COLO668 (cell line): ENCODE measurements around the gene UBASH3A.
"Not testable (repeated sequence)": the region's sequence is repeated elsewhere in the genome, so short reads cannot be mapped to it uniquely, and the experiment has no call there.

Experiments
- DNase-seq: peaks from one replicate; lab custom pipeline; 2025; ENCODE audit not compliant: unreplicated experiment; lab: John Stamatoyannopoulos, UW

The UBASH3A gene

DNA sequence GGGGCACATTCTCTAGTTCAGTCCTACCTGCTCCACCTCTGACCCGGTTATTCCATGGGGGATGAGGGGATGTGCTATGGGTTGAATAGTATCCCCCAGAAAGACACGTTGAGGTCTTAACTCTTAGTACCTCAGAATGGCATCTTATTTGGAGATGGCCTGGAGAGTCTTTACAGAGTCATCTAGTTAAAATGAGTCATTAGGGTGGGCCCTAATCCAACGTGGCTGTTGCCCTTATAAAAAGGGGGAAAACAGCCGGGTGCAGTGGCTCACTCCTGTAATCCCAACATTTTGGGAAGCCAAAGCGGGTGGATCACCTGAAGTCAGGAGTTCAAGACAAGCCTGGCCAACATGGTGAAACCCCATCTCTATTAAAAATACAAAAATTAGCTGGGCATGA is 13.5 kb upstream of the UBASH3A start:
- DNase-seq, result no peak

DNA sequence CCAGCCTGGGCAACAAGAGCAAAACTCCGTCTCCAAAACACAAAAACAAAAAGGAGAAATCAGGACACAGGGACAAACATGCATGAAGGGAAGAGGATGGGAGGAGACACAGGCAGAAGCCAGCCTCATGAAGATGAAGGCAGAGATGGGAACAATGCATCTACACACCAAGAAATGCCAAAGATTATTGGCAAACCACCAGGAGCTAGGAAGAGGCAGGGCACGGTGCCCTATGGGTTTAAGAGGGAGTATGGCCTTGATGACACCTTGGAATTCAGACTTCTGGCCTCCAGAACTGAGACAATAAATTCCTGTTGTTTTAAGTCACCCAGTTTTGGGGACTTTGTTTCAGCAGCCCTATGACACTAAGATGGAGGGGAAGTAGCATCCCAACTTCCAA is 13.0 kb upstream of the UBASH3A start:
- no peak for DNase-seq

DNA sequence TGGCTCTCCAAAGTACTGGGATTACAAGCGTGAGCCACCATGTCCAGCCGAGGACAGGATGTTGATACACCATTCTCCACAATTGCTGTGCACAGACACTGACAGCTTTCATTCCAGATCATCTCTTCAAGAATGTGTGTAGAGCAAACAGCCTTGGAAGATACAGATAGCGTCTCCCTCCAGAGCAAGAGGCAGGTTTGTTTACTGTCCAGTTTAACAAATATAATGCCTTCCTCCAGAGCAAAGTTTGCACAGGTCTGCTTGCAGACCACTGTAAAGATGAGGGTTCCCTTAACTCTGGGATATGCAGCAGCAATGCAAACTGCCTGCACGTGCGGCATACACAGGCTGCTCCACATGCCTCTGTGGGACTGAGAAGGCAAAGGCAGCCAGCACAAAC is 12.4 kb upstream of the UBASH3A start:
- no peak for DNase-seq

DNA sequence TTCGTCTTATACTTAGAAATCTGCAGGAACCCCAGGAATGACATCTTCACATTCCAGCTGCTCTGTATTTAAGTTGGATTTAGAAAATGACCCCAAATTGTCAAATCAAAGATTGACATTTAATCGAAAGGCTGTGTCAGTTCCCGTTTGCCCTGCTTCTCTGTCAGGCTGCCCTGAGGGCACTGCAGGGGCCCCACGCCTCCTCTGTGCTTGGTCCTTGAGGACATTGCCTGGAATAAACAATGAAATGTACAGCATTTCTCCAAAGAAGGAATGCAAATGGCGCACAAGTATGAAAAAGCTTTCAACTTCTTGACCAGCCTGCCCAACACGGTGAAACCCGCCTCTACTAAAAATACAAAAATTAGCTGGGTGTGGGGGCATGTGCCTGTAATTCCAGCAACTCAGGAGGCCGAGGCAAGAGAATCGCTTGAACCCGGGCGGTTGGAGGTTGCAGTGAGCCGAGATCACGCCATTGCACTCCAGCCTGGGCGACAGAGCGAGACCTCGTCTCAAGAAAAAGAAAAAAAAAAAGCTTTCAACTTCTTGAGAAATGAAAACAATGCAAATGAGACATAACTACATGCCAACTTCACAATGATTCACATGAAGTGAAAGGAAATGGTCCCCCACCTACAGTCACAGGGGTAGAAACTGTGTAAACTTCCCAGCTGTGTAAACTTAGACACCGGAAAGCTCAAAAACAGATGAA is 10.8 kb upstream of the UBASH3A start:
- no peak for DNase-seq

DNA sequence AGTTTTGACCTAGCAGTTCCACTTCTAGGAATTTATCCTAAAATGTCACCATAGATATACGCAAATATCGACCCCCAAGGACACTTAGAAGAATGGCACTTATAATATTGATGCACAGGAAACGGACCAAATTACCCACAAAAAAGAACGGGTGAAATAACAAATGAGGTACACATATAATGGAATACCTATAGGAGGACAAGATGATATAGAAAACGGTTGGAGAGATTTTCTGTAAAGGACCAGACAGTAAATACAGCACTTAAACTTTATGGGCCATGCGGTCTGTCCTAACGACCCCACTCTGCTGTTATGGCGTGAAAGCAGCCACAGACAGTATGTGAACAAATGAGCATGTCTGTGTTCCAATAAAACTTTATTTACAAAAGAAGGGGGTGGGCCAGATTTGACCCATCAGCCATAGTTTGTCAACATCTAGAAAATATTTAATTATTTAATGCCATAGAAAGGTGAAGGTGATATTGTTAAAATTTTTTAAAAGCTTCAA is 10.2 kb upstream of the UBASH3A start:
- no peak for DNase-seq

DNA sequence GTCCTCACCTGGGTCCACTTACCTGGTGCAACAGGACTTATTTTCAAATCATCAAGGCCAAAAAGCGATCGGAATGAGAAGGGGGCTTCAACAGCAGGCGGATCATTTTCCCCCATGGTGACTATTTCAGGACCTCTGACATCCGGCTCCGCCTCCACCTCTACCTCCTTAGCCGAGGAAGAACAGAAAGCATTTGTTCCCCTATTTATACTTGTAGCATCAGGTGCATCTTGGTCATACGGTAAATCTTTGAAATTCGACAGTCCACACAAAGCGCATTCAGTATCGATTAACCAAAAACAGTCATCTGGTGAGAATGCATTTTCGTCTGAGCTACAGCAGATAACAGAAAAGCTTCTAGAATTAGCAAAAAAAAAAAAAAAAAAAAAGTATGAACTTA is 8.4 kb upstream of the UBASH3A start:
- no peak for DNase-seq

DNA sequence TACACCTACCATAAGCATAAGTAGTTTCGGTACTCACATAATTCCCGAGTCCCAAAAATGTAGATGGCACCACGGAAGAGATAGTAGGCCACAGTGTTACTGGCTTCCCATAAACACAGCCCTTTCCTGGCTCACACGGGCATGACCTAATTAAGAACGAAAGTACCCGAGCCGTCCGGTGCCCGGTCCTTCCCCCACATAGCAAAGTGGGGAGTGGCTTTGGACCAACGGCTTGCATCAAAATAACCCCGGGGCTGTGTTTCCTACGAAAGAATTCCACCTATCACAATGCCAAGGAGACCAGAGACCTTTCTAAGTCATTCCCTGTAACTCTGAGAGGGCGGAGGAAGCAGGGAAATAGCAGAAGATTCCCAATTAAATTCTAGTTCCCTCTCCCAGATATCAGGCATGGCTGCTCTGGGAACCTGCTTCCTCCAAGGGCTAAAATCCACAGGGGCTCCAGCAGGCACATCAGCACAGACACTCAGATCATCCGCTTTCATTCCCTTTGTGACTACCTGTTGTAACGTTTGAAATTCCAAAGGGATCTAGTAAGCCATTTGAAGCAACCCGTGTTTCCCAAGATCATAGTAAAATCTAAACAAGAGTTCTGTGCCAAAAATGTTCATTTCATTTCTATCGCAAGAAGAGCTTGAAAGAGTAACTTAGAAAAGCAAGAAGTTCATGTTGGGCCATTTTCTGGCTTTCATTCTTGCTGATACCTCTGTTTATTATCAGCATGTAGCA is 7.6 kb upstream of the UBASH3A start, which contains the start of gene TMPRSS3:
Gene TMPRSS3 (minus strand): TSS at position 148 of the 747 bp plus-strand sequence. CDS start 635 bp downstream, outside the sequence.
- DNase-seq, result no peak

DNA sequence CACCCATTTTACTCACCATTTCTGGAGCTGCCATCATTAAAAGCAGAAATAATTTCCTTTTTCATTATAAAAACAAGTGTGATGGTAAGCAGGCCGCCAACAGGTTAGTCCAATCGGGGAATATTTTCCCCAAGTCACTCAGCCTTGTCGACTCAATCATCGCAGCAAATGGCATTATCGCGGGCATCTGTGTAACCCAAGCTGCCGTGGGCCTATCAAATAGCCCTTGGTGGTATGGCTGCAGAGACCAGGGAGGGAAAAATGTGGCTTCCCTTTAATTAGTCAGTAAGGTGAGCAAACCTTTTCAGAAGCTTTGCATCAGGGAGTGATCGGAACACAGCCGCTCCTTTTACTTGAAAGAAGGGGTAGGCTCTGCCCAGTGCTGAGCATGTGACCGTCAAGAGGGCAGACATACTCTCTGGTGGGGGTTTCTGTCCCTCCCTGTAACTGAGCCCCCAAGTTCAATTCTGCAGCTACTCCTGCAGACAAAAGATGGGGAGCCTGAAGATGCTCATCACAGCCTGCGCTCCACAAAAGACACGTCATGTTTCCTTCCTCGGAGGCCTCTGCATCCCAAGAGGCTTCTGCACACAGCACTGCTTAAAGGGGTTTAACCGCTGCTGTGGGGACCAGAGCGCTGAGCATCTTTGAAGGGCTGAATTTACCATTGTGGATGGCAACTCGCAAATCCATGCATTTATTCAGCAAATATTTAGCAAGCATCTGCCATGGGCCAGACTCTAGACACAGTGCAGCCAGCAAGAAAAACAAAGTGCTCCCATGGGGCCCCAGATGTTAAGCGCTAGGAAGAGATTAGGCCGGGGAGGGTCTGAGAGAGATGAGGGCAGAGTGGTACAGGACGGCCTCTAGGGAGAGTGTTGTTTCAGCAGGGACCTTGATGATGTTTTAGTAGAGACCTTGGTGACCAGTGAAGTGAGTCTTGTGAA is 6.6 kb upstream of the UBASH3A start:
- no peak for DNase-seq

DNA sequence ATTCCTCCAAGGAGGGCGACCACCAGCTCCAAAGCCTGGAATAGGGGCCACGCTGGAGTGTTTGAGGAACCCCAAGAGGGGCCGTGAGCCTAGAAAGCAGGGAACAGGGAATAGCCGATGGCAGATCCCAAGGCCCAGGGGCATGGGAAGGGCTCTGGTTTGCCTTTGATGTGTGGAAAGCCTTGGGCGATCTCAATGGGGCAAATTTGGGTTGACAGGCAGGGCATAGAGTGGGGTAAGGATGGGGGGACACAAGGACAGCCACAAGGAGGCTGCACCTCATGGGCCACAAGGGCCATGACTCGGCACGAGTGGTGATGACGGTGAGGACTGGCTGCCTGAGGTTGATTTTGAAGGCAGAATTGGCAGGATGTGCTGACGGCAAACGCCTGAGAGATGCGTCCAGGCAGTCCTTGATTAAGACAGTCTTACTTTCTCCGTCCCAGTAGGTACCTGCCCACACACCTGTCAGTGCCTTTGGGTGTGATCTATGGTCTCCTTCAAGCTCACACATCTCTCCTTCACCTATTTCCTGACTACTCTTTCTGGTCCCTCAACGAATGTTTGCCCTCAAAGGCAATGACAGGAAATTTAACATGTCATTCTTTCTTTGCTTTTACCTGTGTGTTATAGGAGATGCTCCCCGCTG is 5.8 kb upstream of the UBASH3A start:
- DNase-seq, result no peak

DNA sequence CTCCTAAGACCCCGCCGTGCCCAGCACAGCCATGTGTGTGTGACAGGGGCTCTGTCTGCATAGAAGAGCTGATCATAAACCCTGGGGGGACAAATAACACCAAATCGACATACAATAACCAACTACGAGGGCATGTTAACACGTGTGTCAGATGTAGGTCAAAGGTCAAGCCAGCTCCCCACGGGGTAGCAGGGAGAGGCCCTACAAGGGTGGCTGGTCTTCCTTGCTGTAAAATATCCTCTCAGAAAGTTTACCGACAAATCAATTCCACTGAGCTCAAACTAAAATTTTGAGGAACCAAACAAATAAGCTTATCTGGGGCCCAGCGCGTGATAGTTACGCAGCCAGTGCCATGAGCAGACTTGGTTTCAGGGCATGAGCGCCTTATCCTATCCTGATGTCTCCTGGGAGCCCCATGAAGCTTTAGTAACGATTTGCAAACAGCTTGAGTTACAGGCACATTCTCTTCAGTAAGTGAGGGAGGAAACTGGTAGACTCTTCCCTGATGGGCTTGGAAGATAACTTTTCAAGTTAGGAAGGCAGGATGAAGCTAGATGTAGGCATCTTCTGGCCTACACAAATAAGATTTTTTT is 5.2 kb upstream of the UBASH3A start:
- no peak for DNase-seq

DNA sequence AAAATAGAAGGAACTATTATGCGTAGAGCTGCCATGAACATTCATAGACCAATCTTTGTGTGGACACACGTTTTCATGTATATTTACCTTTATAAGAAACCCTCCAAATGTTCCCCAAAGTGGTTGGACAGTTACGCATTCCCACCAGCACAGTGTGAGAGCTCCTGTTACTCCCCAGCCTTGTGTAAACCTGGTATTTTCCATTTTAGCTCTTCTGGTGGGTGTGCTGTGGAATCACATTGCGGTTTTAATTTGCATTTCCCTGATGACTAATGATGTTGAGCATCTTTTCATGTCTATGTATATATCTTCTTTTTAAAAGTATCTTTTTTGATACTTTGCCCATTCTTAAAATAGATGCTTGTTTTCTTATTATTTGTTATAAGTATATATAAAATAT is 3.2 kb upstream of the UBASH3A start:
- DNase-seq, result no peak

DNA sequence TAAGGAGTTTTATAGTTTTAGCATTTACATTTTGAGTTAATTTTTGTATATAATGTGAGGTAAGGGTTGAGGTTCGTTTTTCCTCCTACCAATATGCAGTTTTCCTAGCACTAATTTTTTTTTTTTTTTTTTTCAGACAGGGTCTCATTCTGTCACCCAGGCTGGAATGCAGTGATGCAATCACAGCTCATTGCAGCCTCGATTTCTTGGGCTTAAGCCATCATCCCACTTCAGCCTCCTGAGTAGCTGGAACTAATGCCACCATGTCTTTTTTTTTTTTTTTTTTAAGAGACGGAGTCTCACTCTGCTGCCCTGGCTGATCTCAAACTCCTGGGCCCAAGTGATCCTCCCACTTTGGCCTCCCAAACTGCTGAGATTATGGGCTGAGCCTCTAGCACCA is 2.5 kb upstream of the UBASH3A start:
- no peak for DNase-seq

DNA sequence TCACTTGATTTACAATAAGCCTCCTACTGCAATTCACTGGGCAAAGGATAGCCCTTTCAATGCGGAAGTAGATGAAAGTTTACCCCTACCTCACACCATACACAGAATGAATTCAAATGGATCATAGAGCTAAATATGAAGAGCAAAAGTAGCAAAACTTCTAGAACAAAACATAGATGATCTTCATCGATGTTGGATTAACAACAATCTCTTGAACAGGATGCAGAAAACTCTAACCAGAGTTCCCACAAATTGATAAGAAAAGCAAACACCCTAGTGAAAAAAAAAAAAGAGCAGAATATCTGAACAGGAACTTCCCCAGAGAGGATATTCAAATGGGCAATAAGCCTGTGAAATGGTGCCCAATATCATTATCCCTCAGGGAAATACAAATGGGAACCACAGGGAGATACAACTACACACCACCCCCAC is 1.9 kb upstream of the UBASH3A start:
- DNase-seq, result no peak

DNA sequence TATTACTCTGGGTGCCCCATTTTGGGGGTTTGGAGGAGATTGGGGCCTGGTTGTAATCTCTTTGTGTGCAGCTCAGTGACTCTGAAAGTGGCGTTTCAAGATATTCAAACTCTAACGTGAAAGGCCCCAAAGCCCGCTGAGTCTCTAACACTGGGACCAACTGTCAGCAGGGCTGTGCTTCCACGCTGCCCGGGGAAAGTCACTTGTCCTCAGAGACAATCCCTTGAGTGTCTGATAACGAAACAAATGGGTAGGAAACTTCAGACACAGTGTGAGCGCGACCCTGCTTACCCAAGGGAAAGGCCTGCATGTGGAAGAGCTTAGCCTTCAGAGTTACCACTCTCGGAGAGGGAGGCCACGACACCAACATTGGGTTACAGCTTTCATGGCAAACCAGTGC is 837 bp downstream of the UBASH3A start:
- DNase-seq, result no peak

DNA sequence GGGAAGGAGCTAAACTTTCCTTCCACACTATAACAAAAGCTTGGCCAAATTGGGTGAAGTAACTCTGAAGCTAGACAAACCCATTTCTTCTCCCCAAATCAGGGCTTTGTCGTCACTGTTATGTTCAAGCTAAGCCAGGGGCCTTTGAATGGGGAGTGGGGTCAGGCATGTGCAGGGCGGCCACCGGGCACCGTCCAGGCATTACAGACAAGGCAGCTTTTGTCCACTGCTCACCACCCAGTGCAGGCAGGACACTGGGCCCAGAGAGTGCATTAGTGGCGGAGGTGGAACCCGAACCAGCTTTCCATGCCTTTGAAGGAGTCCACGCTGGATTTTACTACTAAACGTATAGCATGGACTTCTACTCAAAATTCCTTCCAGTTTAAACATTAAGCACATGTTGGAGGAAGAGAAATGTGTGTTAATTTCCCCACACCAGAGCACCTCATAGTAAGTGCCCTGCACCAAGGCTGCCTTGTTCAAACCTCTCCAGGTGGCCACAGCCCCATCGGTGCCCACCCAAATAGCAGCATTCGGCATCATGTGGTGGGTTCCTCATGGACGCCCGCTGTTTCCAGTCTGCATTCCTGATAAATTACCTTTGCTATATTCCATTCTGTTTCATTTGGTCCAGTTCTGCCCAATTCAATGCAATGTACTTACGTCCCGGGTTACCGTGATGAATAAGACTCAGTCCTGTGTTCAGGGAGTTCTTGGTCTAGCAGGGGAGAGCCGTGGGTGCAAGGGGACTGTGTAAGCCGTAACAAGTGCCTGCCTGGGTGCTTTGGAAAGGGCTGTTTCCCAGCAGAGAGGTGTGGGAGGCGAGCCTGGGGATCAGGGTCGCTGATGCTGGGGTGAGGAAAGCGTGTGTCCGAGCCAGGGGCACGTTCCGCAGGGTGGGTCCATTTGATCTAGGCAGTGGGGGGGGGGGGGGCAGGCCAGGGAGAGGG is 1.6 kb downstream of the UBASH3A start:
- DNase-seq, result no peak

DNA sequence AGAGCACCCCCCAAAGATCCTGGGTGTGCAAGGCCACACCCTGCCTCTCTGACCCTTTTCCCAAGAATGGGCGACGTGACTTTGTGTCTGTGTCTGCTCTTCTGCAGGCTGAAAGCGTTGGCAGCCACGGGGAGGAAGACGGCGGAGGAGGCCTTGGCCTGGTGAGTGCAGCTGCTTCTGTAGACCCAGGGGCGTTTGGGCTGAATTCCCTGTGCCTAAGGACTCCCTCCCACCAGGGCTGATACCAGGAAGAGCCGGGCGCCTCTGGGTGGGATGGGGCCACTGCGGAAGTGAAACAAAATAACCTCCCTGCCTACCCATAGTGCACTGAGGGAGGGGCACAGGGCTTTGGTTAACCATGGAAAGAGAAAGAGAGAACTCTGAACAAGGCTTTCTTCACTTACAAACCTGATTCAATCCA is 2.5 kb downstream of the UBASH3A start:
- DNase-seq, result no peak

DNA sequence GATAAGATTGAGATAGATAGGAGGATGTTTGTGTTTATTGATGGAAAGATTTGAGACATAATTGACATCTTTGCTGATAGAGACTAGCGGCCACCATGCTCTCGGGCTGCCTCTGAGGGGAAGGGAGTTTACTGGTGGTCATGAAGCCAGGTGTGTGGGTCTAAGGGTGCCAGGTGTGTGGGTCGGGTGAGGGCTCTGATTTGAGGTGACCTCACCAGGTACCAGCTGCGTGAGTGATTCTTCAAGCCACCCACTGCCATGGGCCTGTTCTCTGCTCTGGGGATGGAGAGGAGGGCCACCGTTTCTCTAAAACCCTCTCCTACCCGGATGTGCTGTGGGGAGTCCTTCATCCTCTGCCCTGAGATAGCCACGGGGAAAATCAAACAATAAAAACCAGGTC is 3.2 kb downstream of the UBASH3A start:
- no peak for DNase-seq

DNA sequence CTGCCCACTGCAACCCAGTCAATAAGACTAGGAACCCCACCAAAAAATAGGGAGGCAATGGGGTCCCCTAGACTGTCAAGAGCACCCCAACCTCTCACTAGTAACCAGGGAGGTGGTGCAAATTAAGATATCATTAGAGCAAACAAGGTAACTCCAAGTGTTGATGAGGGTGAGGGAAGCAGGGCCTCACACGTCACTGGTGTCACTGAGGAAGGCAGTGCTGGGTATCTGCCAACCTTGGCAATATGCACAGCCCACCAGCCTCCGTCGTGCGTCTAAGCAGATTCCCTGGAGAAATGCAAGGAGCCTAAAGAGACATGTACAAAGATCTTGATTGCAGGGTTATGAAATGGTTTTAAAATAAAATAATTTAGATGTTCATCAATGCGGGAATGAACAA is 3.8 kb downstream of the UBASH3A start:
- DNase-seq, result no peak

DNA sequence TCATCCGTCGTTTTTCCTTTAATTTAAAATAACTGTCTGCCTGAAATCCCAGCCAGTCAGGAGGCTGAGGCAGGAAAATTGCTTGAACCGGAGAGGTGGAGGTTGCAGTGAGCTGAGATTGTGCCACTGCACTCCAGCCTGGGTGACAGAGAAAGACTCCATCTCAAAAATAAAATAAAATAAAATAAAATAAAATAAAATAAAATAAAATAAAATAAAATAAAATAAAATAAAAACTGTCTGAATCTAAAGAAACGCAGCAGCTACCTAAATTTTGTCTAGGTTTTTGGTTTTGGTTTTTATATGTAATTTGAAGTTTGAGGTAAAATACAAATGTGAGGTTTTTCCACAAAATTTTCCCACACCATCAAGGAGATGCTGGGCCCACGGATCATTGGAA is 5.0 kb downstream of the UBASH3A start:
- not testable (repeated sequence) for DNase-seq
